IgD-negative memory B cell (primary cell): Measurements from ENCODE around the gene NECAB3. TPM values are rescaled to one million over a fixed set of nuclear protein-coding genes. Genes with fewer than 3 reads are reported as not detected.
"Not testable (repeated sequence)": the region's sequence is repeated elsewhere in the genome, so short reads cannot be mapped to it uniquely, and the experiment has no call there.

Source experiments
- H3K27ac Mint-ChIP-seq, 3 donors: one replicate each; pipeline ENCODE4 v1.8.0; 2020 to 2022; ENCODE audit warnings: mild to moderate bottlenecking in 3 of 3, mixed read lengths in 3 of 3, moderate library complexity in 1 of 3
- H3K27me3 Mint-ChIP-seq: one replicate; pipeline ENCODE4 v1.8.0; 2021; ENCODE audit warnings: mixed read lengths
- H3K36me3 Mint-ChIP-seq: one replicate; pipeline ENCODE4 v1.8.0; 2020; ENCODE audit warnings: mild to moderate bottlenecking, mixed read lengths
- H3K4me1 Mint-ChIP-seq, 3 donors: one replicate each; pipeline ENCODE4 v1.8.0; 2020 to 2022; ENCODE audit warnings: mixed read lengths in 3 of 3, mild to moderate bottlenecking in 1 of 3
- H3K4me3 Mint-ChIP-seq, 4 donors: one replicate each; pipeline ENCODE4 v1.8.0; 2020 to 2022; ENCODE audit warnings: mild to moderate bottlenecking in 4 of 4, mixed read lengths in 4 of 4, moderate library complexity in 3 of 4
- H3K9me3 Mint-ChIP-seq, 3 donors: one replicate each; pipeline ENCODE4 v1.8.0; 2020 to 2021; ENCODE audit warnings: mixed read lengths in 3 of 3, mild to moderate bottlenecking in 1 of 3
- polyA plus RNA-seq: library from polyadenylated mRNA; unstranded; fragments of 300-500 nt; fragmentation: Illumina TruSeq; gene quantifications from one replicate; pipeline ENCODE4 v1.2.3, GENCODE V29; 2021

Gene NECAB3
- polyA plus RNA-seq, 1 donor from 2014 or later, result 4.1 TPM

DNA sequence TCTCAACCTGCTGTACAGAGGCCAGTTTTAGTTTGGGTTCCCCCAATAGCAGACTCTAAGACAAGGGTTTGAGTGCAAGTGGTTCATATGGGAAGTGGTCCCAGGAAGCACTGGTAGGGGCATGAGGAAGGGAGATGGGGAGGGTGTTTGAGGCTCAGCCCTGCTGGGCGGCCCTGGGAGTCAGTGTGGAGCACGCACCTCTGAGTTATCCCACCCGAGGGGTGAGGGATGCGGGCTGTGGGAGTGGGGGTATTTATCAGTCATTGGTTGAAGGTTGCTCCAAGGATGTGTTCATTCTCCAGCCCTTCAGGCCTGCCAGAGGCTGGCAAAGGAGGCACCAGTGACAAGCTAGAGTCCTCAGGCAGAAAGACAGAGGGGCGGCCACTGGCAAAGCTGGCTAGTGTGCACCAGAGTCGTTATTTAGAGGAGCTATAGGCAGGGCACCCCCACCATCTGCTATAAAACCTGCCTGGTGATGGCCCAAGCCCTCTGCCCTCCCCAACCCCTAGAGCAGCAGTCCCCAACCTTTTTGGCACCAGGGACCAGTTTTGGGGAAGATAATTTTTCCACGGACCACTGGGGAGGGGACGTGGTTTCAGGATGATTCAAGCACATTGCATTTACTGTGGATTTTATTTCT, 29.4 kb upstream of the NECAB3 start:
- H3K4me1 Mint-ChIP-seq, result no peaks in the 10 kb centered on the region
- no peaks in the 10 kb centered on the region for H3K27me3 Mint-ChIP-seq
- no peaks in the 10 kb centered on the region for H3K9me3 Mint-ChIP-seq
- H3K27ac Mint-ChIP-seq, result no peak overlapping the region
- H3K36me3 Mint-ChIP-seq, result peaks cover 5% of the 10 kb centered on the region
- no peak overlapping the region for H3K4me3 Mint-ChIP-seq

DNA sequence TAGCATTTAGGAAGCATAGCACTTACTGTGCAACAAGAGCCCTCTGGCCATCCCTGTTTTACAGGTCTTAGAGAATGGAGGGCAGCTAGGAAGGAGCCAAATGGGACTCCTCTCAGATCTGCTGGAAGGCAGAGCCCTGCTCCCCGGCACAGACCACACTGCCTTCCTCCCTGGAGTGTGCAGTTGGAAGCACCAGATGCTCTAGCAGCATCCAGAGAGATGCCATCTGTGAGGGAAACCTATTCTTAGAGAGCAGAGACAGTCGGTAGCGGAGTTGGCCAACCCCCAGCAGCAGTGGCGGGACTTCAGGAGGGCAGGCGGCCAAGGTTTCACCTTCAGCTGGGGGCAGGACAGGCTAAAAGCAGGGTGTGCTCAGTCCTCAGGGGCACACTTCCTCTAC, 28.6 kb upstream of the NECAB3 start:
- Mint-ChIP-seq H3K4me1 (no peaks in the 10 kb centered on the region), H3K27me3 (no peaks in the 10 kb centered on the region), H3K27ac (no peak overlapping the region), H3K4me3 (no peak overlapping the region), H3K36me3 (peaks cover 5% of the 10 kb centered on the region), H3K9me3 (no peaks in the 10 kb centered on the region)

DNA sequence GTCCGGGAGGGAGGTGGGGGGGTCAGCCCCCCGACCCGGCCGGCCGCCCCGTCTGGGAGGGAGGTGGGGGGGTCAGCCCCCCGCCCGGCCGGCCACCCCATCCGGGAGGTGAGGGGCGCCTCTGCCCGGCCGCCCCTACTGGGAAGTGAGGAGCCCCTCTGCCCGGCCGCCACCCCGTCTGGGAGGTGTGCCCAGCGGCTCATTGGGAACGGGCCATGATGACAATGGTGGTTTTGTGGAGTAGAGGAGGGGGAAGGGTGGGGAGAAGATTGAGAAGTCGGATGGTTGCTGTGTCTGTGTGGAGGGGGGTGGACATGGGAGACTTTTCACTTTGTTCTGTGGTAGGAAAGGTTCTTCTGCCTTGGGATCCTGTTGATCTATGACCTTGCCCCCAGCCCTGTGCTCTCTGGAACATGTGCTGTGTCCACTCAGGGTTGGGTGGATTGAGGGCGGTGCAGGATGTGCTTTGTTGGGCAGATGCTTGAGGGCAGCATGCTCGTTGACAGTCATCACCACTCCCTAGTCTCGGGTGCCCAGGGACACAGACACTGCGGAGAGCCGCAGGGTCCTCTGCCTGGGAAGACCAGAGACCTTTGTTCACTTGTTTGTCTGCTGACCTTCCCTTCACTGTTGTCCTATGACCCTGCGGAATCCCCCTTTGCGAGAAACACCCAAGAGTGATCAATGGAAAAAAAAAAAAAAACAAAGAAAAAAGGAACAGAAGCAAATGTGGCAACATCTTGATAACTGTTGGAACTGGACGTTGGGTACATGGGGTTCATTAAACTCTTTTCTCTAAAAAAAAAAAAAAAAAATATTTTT, 27.6 kb upstream of the NECAB3 start:
- no peak overlapping the region for H3K4me3 Mint-ChIP-seq
- no peaks in the 10 kb centered on the region for H3K9me3 Mint-ChIP-seq
- no peak overlapping the region for H3K27ac Mint-ChIP-seq
- peaks cover 0 to 2% (median 0%) of the 10 kb centered on the region in 3 donors for H3K4me1 Mint-ChIP-seq
- peaks cover 2% of the 10 kb centered on the region for H3K36me3 Mint-ChIP-seq
- no peaks in the 10 kb centered on the region for H3K27me3 Mint-ChIP-seq

DNA sequence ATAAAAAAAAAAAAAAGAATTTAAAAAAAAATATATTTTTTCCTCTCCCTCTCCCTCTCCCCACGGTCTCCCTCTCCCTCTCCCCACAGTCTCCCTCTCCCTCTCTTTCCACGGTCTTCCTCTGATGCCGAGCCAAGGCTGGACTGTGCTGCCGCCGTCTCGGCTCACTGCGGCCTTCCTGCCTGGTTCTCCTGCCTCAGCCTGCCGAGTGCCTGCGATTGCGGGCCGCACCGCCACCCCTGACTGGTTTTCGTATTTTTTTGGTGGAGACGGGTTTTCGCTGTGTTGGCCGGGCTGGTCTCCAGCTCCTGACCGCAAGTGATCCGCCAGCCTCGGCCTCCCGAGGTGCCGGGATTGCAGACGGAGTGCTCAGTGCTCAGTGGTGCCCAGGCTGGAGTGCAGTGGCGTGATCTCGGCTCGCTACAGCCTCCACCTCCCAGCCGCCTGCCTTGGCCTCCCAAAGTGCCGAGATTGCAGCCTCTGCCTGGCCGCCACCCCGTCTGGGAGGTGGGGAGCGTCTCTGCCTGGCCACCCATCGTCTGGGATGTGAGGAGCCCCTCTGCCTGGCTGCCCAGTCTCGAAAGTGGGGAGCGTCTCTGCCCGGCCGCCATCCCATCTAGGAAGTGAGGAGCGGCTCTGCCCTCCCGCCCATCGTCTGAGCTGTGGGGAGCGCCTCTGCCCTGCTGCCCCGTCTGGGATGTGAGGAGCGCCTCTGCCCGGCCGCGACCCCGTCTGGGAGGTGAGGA, 26.6 kb upstream of the NECAB3 start:
- not testable (repeated sequence) for H3K4me1 Mint-ChIP-seq, H3K27me3 Mint-ChIP-seq, H3K36me3 Mint-ChIP-seq, H3K27ac Mint-ChIP-seq, H3K9me3 Mint-ChIP-seq, H3K4me3 Mint-ChIP-seq

DNA sequence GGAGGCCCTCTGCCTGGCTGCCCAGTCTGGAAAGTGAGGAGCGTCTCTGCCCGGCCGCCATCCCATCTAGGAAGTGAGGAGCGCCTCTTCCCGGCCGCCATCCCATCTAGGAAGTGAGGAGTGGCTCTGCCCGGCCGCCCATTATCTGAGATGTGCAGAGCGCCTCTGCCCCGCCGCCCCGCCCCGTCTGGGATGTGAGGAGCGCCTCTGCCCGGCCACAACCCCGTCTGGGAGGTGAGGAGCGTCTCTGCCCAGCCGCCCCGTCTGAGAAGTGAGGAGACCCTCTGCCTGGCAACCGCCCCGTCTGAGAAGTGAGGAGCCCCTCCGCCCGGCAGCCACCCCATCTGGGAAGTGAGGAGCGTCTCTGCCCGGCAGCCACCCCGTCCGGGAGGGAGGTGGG, 24.7 kb upstream of the NECAB3 start:
- not testable (repeated sequence) for H3K4me1 Mint-ChIP-seq, H3K27me3 Mint-ChIP-seq, H3K4me3 Mint-ChIP-seq, H3K27ac Mint-ChIP-seq, H3K9me3 Mint-ChIP-seq, H3K36me3 Mint-ChIP-seq

DNA sequence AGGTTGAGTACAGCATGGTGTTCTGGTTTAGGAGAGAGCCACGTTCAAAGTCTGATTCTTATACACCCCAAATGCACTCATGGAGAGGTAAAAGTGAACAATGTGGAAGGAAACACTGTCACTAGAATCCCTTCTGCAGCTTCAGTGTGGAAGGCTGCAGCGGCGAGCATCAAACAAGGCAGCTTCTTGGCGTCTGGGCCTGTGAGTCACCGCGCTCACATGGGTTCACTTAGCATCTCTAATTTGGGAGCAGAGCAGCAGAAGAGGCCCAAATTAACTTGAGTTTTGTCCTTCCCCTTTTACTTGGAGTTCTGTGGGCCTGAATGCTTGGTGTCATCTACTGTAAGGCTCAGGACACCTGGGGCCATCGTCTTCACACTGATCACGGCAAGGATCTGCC, 22.9 kb upstream of the NECAB3 start:
- H3K27ac Mint-ChIP-seq, result no peak overlapping the region
- H3K9me3 Mint-ChIP-seq, result no peaks in the 10 kb centered on the region
- no peaks in the 10 kb centered on the region for H3K36me3 Mint-ChIP-seq
- H3K27me3 Mint-ChIP-seq, result no peaks in the 10 kb centered on the region
- H3K4me1 Mint-ChIP-seq, result peaks cover 0 to 2% (median 0%) of the 10 kb centered on the region in 3 donors
- H3K4me3 Mint-ChIP-seq, result no peak overlapping the region

DNA sequence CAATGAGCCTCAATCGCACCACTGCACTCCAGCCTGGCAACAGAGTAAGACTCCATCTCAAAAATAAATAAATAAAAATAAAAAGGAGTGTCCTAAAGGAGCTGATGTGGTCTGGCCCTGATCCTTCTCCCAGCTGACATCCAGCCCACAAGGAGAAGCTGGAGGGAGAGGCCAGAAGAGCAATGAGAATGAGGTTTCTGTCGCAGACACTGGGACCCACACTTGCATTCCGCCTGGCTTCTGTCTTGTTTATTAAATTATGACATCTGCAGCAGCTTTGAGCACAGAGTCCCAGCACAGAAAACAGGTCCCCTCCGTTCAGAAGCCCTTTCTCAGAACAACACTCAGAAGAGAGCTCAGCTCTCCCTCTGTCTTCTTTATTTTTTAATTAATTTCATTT, 22.2 kb upstream of the NECAB3 start:
- Mint-ChIP-seq H3K9me3 (no peaks in the 10 kb centered on the region), H3K27me3 (no peaks in the 10 kb centered on the region), H3K4me1 (peaks cover 0 to 2% (median 0%) of the 10 kb centered on the region in 3 donors), H3K4me3 (no peak overlapping the region), H3K36me3 (no peaks in the 10 kb centered on the region), H3K27ac (no peak overlapping the region)

DNA sequence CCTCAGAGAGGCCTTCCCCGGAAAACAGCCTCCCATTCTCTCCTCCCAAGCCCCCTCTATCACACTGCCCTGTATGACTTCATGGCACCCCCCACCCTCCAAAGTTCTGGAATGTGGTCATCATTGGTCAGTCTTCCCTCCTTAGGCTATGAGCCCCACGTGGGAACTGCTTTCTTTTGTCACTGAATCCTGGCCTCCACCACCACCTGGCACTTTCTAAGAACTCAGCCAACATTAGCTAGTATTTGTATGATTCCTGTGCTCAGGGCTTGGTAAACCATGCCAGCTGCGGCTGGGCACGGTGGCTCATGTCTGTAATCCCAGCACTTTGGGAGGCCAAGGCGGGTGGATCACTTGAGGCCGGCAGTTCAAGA, 20.4 kb upstream of the NECAB3 start:
- H3K9me3 Mint-ChIP-seq, result no peaks in the 10 kb centered on the region
- H3K27ac Mint-ChIP-seq, result peak overlapping the region in 1 of 3 donors; percentile 39
- H3K4me3 Mint-ChIP-seq, result no peak overlapping the region
- H3K36me3 Mint-ChIP-seq, result no peaks in the 10 kb centered on the region
- no peaks in the 10 kb centered on the region for H3K27me3 Mint-ChIP-seq
- peaks cover 0 to 2% (median 2%) of the 10 kb centered on the region in 3 donors for H3K4me1 Mint-ChIP-seq

DNA sequence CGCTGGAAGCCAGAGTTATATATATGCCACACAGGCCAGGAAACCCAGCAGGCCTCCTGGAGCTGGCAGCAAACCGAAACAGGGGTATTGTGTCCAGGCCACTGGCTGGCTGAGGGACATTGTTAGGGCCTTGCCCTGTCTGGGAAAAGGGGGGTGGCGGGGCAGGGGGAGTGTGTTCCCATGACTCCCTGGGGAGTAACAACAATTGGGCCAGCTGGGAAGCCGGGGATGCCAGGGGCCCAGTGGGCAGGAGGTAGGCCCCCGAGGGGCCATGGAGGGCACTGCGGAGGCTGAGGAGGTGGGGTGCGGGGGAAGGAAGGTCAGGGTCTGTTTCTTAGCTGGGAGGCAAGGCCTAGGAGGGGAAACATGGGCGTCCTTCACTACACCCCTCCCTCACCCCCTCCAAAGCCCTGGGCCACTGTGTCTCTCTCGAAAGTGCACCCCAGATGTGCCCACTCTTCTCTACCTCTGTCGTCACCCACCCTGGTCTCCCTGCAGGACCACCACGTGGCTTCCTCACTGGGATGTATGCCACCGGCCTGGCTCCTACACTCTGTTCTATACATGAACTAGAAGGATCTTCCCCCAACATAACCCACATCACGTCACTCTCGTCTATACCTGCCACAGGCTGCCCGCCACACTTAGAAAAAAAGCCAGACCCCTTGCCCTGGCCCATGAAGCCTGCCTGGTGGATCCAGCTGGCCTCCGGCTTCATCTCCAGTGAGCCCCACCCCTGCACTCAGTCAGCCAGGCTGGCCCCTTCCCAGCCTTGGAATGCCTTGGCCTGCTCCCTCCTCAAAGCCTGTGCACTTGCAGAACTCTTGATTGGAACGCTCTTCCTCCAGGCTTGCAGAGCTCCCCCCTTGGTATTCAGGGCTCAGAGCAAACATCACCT, 19.8 kb upstream of the NECAB3 start:
- H3K4me3 Mint-ChIP-seq, result no peak overlapping the region
- peaks cover 0 to 2% (median 2%) of the 10 kb centered on the region in 3 donors for H3K4me1 Mint-ChIP-seq
- no peaks in the 10 kb centered on the region for H3K9me3 Mint-ChIP-seq
- no peaks in the 10 kb centered on the region for H3K36me3 Mint-ChIP-seq
- H3K27ac Mint-ChIP-seq, result peak overlapping the region in 1 of 3 donors; percentile 39
- no peaks in the 10 kb centered on the region for H3K27me3 Mint-ChIP-seq

DNA sequence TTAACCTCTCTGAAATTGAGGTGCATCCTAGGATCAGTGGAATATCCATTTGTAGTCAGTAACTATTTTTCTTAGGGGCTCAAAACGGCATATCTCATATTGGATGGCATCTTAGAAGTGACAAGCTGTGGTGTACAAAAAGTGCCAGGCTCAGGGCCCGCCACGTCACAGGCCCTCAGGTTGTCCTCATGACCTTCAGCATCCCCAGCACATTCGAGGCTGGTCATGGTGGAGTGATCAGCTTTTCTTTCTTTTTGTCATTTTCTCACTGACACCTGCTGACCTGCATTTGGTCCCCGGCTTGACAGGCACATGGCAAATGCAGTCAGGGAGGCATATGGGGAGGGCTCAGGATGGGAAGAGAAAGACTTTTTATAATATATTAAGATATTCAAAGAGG, 19.1 kb upstream of the NECAB3 start:
- Mint-ChIP-seq H3K4me3 (no peak overlapping the region), H3K4me1 (peaks cover 0 to 2% (median 2%) of the 10 kb centered on the region in 3 donors), H3K9me3 (no peaks in the 10 kb centered on the region), H3K27me3 (no peaks in the 10 kb centered on the region), H3K36me3 (no peaks in the 10 kb centered on the region), H3K27ac (no peak overlapping the region)

DNA sequence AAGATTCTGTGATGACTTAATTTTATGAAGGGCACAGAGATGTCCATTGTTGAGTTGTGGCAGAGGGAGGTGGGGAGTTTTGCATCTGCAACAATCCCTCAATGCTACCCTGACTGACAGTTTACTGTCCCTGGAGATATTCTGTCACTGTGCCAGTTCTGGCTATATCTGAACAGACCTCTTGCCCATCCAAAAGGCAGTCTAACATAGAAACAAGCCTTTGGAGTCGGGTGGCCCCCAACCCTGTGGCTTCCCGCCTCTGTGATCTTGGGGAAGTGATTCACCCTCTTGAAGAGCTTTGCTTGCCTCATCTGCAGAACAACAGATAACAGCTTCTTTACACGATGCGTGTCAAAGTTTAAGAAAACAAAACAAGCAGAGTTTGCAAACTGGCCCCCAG, 15.7 kb upstream of the NECAB3 start:
- Mint-ChIP-seq H3K9me3 (no peaks in the 10 kb centered on the region), H3K4me1 (peaks cover 5 to 12% (median 6%) of the 10 kb centered on the region in 3 donors), H3K27ac (peak overlapping the region in 1 of 3 donors; percentile 42), H3K4me3 (no peak overlapping the region), H3K27me3 (no peaks in the 10 kb centered on the region), H3K36me3 (peaks cover under 1% of the 10 kb centered on the region)

DNA sequence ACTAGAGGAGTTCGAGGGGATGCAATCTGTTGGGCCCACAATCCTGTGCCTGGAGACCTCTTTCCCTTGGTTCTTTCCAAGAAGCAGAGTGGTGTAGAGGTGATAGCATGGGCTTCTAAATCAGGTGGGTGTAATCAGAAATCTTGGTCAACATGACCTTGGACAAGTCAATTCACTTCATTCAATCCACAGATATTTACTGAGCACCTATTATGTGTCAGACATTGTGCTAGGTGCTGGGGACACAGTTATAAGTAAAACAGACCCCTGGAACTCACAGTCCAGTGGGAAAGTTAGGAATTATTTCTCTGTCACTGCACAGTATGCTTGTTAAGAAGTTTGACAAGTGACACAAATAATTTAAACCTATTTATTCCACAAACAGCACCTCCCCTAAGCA, 15.3 kb upstream of the NECAB3 start:
- Mint-ChIP-seq H3K4me1 (peaks cover 6 to 16% (median 10%) of the 10 kb centered on the region in 3 donors), H3K9me3 (no peaks in the 10 kb centered on the region), H3K4me3 (no peak overlapping the region), H3K27ac (peak overlapping the region in 1 of 3 donors; percentile 42), H3K36me3 (peaks cover 2% of the 10 kb centered on the region), H3K27me3 (no peaks in the 10 kb centered on the region)

DNA sequence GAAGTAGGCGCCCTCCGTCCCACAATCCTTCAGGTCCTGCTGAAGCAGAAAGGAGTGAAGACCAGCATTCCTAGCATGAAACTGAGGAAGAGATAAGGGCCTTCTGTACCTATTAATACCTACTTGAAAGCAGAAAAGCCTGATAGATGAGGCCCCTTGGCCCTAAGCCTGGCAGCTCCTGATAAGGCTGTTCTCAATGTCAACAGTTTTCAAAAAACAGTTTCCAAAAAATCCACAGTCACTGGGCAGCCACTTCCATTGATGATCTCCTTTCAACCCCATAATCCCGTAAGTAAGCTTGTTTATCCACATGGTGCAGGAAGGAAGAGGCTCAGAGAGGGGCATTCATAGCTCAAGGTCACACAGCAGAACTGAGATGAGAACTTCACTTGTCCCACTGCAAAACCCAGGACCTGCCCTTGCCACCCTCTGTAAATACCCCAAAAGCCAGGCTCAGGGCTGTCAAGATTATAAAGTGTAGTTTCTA, 14.8 kb upstream of the NECAB3 start:
- Mint-ChIP-seq H3K9me3 (no peaks in the 10 kb centered on the region), H3K36me3 (peaks cover 2% of the 10 kb centered on the region), H3K27ac (peak overlapping the region in 1 of 3 donors; percentile 75), H3K27me3 (no peaks in the 10 kb centered on the region), H3K4me1 (peaks cover 6 to 18% (median 13%) of the 10 kb centered on the region in 3 donors), H3K4me3 (peak overlapping the region in 1 of 4 donors; percentile 9)
